NCI-H82 treated with DMSO at 0.1 percent for 48 hours (cell line): Measurements from ENCODE around the gene ARID5B.

ENCODE experiments used
- DNase-seq: peaks from one replicate; lab custom pipeline; 2025; ENCODE audit not compliant: unreplicated experiment; lab: John Stamatoyannopoulos, UW

ARID5B gene

DNA sequence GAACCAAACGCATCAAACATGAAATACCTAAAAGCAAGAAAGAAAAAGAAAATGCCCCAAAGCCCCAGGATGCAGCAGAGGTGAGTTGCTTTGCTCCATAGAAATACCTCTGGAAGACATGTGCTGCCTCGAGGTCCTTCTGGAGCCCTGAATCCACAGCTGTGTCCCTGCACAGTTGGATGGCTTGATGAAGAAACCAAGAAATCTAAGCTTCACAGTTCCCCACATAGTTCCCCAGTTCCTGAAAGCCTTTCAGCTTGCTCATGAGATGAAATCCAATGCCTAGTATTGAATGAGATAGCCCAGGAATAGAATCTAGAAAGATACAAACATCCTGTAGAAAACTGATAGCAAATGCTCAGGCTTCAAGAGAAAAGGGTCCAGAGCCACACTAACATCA lies 184.3 kb downstream of the ARID5B start:
- DNase-seq = no peak

DNA sequence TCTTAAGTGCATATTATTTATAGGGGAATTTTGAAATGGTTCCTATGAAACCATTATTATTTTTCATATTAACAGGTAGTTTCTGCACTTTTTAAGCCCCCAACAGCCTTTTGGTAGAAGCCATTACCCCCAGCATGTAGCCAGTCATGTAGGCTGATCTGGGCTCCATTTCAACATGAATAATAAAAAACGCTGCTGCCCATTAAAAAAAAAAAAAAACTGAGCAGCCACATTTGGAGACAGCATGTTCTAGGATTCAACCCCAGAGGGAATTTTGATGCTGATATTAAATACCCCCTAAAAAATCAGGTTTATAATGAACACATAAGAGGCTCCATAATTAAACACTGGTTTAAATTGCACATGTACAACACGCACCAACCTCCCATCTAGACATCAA lies 185.8 kb downstream of the ARID5B start:
- no peak for DNase-seq

DNA sequence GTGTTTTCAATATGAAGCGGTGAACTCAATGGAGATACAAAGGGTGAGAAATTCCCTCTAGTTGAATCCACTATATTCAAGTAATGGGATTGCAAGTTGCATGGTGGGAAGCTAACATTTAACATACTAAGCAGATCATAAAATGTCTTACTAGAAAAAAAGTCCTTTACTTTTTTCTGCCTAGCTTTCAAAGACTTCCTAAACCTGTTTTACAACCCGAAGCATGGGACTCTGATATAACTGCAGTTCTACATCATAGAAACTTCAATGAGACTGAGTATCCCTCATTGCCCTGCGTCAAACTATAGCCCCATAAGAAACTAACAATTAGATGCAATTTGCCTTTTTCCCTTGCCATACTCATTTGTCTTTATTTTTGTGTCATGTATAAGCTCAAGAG lies 187.3 kb downstream of the ARID5B start:
- DNase-seq = no peak

DNA sequence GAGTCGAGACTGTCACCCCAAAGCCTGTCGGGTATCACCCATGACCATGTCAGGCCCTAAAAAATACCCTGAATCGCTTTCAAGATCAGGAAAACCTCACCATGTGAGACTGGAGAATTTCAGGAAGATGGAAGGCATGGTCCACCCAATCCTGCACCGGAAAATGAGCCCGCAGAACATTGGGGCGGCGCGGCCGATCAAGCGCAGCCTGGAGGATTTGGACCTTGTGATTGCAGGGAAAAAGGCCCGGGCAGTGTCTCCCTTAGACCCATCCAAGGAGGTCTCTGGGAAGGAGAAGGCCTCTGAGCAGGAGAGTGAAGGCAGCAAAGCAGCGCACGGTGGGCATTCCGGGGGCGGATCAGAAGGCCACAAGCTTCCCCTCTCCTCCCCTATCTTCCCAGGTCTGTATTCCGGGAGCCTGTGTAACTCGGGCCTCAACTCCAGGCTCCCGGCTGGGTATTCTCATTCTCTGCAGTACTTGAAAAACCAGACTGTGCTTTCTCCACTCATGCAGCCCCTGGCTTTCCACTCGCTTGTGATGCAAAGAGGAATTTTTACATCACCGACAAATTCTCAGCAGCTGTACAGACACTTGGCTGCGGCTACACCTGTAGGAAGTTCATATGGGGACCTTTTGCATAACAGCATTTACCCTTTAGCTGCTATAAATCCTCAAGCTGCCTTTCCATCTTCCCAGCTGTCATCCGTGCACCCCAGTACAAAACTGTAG lies 191.0 kb downstream of the ARID5B start:
- no peak for DNase-seq

DNA sequence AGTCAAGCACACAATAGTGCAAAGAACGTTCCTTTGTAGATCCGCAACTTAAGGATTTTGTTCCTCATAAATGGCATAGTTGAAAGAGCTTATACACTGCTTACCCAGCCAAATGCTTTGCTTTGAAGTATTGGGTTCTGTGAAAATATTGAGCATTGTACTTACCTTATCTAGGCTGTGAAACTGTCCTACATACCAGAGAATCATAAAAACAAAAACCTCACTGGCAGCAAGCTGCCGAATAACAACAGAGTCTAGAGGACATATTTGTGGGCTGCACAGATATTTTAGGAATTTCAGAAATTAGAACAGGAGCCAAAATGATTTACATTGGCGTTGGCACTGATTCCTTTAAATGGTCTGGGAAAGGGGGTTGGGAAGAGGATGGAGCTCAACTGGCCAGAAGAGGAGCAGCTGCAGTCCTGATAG lies 192.4 kb downstream of the ARID5B start:
- no peak for DNase-seq

DNA sequence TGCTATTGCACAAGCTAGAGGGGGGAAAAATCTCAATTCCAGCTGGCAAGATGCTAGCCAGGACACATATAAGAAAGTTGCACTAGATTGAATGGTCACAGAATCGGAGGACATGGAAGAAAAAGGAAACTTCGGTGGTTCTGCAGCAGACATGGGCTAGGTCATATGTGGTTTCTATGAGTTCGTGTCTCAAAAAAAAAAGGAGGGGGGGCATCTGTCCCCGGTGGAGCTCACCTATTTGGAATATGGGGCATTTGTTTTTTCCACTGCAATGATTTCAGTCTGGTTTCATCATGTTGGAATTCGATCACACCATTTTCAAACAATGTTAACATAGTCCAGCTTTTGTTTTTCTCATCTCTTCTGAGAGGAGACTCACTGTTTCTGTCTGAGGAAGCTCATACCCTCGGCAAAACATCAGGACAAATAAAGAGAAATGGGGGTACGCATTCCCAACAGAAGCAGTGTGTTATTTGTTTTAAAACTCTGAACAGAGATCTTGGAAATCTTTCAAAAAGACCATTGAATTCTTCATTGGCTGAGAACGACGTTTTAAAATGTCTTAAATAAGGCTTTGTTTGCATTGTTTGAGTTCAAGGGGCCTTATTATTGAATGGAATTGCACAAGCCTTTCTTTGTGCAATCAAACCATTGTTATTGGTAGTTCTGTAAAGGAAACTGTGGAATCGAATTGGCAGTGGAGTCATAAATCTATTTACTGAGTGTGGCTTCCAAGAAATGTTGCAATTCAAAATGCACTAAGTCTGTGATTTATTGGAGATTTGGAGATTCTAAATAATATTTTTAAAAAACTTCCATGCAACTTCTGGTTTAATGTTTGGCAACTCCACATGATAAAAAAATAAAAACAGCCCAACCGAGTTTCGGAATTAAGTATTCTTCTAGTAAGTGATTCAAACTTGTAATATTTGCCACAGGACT lies 194.0 kb downstream of the ARID5B start:
- DNase-seq = no peak

DNA sequence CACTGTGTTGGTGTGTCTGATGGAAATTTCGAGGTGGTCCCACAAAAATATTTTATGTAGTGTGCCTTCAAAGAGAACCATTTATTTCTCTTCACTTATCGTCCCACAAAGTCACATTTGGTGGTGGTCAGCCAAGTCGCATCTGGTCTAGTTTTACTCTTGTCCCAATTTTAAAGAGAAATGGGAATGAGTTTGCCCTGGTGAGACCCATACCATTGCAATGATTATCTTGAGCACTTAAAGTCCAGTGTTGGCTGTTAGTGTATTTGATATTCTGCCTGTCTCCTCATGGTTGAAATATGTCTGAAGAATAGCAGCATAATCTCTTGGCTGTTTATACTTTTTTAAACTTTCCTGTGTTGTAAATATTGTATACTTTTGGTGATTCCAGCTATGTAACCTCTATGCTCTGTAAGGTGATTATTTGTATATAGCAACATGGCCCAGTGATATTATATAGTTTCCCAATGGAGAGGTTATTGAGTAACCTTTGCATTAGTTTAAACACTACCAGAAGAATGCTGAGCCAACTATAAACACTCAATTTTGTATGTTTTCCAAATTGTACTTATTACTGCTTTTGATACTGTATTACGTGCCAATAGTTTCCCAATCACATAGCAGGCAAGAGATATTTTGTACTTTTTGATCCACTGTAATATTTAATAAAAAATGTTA lies 194.9 kb downstream of the ARID5B start:
- DNase-seq = no peak

DNA sequence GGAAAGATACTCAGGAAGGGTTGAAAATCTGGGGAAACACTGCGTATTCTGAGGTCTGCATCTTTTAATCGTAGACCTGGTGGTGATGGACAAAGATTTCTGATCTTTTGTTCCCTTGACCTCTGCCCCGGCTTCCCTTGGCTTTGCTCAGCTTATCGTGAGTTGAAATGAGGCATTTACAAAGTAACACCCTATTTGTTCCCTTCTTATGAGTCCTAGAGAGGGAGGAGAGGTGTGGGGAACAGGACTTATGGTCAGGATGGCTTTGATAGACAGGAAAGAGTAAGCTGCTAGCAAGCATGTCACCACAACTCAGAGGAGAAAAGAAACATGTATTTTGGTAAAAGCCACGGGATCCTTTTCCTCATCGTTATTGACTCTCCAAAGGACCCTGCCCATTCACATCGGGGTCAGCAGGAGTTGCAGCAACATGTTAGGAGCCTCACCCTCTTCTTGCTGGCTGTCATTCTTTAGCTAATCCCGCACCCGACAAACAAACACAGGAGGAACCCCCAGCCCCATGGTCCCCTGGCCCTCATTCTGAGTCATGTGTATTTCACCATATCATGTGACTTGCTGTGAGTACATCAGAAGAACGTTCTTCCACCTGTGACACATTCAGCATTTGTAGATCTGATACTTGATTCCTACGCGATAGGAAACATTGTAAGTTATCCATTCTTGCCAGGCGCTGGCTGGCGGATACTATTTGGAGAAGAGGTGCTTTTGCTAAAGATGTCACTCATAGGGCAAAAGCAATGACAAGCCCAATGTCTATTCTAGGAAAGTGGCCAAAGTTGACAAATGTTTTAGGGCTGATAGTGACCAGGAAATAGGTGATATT lies 197.0 kb downstream of the ARID5B start:
- DNase-seq = no peak

DNA sequence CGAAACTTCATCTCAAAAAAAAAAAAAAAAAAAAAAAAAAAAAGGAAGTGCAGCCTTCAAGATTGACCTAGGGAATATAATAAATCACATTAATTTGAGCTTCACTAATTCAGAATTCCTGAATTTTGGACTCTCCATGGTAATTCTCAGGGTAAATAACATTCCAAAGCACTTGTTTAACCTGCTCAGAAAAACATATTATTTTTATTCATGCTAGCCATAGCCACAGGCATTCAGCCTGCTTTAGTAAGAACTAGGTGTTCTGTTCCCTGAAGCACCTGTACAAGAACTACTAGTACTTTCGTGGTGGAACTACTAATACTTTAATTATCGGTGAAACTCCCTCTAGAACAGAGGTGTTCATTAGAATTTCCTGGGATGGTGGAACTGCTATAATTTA lies 197.8 kb downstream of the ARID5B start:
- no peak for DNase-seq

DNA sequence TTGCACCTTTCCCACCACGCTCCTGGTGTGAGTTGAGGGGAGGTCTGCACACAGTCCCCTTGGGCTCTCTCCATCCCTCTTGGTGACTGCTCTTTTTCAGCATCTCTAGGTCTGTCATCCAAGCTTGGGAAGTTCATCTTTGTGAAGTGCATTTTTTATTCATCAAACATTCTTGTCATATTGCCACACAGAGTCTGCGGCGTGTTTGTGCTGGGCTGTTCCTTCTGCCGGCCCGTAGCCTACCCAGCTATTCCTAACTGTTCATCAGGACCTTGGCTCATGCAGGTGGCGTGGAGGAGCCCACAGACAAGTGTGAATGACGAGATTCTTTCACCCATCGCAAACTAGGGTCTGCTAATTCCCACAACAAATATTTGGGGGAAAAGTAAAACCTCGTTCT lies 202.4 kb downstream of the ARID5B start:
- DNase-seq = no peak

DNA sequence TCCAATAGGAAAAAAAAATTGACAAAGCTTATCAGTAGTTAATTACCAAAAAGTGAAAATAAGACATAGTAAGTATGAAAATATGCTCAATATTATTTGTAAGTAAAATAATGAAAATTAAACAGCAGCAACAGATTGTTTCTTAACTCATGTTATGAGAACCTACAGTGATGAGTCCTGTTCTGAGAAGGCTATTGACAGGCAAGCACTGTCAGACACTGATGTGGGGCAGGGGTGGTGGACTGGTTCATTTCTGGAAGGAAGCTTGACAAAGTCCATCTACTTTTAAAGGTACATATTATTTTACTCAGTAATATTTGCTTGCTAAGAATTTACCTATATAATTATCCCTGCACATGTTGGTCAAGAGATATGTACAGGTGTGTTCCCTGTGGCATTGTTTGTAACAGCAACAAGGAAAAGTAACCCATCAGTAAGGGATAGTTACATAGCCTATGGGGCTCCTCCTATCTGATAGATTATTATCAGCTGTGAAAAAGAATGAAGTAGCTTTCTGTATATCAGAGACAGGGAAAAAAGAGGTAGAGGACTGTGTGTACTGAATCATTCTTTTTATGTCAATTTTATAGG lies 205.5 kb downstream of the ARID5B start:
- DNase-seq = no peak

DNA sequence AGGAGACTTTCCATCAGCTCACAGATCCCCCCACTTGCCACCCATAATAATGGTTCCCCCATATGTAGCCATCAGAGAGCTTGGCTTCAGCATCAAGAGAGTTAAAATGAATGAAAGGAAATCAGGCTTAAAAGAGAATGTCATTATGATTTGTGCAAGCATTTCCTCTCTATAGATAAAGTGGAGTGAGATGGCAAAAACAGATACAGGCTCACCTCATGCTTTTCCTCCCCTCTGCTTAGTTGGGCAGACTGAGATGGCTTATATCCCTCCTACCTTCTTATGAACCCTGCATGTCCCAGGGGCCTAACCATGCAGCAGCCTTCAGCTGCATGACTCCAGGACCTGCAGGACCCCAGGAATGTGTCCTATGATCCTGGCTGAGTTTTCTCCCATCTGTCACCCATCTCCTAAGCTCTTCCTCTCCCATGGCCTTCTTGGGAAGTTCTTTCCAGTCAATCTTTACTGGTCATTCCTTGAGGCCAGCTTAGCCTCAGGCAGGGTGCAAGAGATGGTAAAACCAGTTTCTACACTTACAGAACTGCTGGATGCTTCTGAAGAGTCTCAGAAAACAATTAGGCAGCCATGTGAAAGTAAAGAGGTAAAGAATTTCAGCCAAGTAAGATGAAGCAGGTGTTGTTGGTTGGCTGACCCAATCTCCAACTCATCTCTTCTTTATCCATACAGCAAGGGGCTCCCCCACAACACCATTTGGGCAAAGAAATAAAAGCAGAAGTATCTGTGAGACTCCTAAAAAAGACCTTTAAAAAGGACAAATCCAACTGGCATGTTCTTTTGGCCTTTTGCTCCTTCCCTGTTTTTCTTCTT lies 207.5 kb downstream of the ARID5B start:
- no peak for DNase-seq

DNA sequence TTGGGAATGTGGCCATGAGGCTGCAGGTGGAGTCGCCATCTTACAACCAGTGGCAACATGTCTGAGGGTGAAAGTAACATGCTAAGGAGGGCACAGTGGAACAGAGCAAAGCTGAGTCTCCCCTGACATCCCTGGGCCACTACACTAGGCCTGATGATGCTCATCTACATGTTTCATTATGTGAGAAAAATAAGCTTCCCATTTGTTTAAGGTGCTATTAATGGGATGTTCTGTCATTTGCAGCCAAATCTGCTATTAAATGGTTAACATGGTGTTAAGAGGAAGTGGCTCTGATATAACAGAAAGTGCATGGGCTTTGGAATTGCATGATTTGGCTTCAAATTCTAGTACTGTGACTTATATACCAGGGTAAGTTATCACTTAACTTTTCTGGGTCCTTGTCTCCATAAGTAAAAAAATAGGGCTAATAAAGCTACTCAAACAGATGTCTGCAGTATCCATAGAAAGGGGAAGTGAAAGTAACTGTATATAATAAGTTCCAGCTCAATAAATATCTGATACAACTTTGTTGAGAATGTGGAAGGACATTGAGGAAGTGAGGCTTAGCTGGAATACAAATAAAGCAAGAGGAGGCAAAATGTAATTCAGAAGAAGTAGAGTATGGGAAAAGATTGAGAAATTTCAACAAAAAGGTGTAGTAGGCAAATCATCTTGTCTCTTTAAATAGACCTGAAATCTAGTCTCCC lies 208.2 kb downstream of the ARID5B start:
- DNase-seq = no peak

DNA sequence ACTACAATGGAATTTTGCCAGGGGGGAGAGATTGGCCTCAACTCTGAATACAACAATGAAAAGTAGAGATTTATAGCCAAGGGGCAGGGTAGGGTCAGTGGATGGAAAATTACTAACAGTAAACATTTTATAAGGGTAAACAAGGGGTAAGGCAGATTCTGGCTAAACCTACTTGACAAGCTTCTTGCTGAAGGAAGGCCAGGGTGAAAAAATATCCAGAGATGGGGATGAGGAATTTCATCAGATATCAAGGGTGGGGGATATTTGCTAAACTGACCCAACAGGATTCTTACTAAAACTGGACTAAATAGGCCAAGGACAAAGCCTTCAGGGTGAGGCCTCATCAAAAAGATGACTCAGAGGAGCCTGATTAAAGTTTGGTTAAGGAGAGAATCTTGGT lies 210.8 kb downstream of the ARID5B start:
- DNase-seq = no peak

DNA sequence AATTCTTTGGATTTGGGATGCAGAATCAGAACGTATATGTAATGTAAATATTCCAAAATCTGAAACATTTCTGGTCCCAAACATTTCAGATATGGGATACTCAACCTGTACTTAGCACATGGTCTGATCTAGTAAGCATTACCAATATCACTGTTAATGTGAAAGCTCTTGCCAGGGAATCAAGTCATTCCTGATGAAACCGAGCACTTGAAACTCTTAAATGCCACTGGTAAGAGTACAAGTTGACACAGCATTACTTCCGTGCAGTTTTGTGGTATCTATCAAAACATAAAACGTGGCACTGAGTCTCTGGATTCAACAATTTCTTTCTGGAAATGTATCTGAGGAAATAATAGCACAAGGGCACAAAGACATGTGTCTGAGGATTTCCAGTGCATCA lies 211.5 kb downstream of the ARID5B start:
- no peak for DNase-seq

DNA sequence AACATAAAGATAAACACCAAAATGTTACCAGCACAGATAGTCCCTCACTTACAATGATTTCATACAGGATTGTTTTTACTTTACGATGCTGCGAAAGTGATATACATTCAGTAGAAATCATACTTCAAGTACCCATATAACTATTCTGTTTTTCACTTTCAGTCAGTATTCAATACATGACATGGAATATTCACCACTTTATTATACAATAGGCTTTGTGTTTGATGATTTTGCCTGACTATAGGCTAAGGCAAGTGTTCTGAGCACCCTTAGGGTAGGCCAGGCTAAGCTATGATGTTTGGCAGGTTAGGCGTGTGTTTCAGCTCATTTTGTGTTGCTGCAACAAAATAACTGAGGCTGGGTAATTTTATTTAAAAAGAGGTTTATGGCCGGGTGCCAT lies 212.2 kb downstream of the ARID5B start:
- no peak for DNase-seq

DNA sequence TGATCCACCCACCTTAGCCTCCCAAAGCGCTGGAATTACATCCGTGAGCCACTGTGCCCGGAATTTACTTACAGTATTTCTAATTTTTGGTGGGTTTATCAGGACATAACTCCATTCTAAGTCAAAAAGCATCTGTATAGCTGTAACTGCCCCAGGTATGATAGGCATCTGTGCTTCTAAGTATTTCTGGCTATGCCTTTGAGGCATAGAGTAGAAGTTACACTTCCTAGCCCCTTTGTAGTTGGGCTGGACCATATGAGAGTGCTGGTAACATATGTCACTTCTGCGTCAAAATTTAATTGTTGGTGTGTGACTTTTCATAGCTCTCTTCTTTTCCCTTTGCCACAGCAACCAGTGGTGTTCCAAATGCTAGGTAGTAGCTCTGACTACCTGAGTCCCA lies 213.8 kb downstream of the ARID5B start:
- DNase-seq = no peak

DNA sequence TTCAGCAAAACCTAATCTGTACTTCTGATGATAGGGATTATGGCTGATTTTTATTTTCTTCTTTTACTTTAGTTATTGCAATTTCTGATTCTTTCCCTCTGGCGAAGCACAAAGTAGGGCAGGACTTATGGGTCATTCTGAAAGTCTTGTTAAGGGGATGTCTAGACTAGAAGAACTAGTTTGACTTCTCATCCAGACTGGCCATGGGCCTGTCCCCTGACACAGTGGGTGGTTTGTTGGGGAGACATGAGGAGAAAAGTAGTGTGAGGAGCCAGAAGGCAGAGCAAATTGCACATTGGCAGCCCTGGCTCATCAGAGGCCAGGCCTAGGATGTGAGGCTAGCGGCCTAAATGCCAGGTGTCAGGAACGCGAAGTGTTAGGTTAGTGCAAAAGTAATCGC lies 214.3 kb downstream of the ARID5B start:
- no peak for DNase-seq

DNA sequence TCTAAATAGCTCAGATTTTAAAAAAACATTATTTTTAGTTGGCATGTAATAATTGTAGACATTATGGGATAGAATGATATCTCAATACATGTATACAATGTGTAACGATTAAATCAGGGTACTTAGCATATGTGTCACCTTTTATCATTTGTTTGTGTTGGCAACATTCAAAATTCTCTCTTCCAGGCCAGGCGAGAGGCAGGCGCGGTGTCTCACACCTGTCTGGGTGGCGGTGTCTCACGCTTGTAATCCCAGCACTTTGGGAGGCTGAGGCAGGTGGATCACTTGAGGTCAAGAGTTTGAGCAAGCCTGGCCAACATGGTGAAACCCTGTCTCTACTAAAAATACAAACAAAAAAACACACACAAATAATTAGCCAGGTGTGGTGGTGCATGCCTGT lies 215.4 kb downstream of the ARID5B start:
- DNase-seq = no peak
